Measurements from ENCODE around the gene FKTN.
"Not testable (repeated sequence)": the region's sequence is repeated elsewhere in the genome, so short reads cannot be mapped to it uniquely, and the experiment has no call there.

The FKTN gene

DNA sequence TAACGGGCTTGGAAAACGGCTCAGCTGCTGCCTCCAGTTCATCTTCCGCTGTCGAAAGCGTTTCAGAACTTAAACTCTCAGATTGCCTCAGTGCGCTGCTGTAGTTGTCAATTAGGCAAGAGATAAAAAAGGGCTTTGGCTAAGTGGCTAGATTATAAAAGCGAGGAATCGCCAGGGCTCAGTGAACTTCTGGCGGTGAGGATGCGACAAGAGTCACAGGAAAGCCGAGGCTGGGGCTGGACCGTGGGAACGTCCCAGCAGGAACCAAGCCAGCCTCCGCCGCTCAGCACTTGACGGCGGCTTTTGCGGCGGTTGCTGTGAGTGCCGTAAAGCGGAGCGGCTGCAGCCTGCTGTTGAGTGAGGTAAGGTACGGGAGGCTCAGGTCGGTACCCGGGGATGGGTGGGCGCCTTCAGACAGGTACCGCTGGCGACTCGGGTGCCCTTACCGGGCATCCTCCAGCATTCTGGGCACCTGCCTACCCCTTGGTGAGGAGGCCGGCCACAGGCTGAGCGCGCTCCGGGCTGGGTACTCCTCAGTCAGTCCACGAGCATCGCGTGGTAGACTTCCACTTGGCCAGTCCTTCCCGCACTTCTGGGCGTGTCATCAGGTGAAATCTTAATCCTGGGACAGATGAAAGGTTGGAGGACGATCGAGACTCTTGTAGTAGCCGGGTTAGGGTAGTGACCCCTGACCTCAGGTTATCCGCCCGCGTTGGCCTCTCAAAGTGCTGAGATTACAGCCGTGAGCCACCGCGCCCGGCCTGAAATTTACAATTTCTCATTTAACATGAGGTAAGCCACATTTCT is at the start of gene FKTN:
FKTN (plus strand) TSS at position 328 of the 807 bp plus-strand sequence. CDS start 16,902 bp downstream, outside the sequence.
- DNase-seq, result peak; percentile 49

DNA sequence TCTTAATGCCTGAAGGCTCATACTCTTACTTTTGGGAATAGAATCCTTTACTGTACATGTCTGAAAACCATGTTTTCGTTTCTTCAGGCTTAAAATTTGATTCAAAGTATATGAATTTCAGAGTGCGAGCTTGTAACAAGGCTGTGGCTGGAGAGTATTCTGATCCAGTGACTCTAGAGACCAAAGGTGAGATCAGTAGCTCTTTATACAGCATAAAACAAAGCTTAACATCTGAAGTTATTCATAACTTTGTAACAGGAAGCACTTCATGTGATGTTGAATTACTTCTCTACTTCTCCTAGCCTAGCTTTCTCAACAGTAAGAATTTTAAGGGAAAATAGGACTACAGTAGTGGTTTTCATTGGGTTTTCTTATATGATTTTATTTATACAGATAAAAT is 49.4 kb upstream of the FKTN start:
- no peak for DNase-seq

DNA sequence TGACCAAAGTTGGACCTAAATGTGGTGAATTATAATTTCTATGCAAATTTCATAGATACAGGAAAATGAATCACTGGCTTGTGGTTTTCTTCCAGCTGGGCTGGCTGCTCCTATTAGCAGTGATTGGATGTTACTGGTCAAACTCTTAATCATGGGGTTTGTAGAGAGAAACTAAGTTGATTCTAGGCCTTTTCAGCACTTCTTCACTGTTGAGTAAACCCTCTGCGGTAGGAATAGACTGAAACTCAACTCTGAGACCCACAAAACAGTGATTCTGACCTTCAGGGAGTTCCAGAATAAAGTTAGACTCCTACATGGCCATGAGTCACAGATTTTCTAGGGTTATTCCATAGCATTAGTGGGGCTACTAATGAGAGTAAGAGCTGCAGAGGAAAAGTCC is 47.9 kb upstream of the FKTN start:
- DNase-seq, result no peak

DNA sequence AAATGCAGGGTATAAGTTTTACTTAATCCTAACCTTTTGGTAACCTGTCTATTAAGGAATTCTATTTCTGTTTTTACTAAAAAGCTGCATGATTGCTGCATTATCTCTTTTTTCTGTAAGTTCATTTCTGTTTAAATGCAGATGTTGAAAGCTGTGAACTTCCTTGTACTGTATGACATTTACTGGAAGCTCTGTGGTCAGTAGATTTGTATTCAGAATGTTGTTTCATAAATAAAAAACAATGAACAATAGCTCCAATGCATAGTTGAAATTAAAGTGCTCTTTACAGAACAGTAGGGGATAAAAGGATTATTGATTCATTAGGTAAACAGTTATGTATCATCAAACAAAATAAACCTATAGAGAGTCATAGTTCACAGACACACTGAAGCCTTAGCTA is 46.5 kb upstream of the FKTN start:
- DNase-seq, result no peak

DNA sequence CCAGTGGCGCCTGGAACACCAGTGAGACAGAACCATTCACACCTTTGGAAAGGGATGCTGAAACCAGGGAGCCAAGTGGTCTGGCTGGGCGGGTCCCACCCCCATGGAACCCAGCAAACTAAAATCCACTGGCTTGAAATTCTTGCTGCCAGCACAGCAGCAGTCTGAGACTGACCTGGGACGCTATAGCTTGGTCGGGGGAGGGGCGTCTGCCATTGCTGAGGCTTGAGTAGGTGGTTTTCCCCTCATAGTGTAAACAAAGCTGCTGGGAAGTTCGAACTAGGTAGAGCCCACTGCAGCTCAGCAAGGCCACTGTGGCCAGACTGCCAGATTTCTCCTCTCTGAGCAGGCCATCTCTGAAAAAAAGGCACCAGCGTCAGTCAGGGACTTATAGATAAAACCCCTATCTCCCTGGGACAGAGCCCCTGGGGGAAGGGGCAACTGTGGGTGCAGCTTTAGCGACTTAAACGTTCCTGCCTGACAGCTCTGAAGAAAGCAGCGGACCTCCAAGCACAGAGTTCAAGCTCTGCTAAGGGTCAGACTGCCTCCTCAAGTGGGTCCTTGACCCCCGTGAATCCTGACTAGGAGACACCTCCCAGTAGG is 42.0 kb upstream of the FKTN start:
- DNase-seq, result no peak

DNA sequence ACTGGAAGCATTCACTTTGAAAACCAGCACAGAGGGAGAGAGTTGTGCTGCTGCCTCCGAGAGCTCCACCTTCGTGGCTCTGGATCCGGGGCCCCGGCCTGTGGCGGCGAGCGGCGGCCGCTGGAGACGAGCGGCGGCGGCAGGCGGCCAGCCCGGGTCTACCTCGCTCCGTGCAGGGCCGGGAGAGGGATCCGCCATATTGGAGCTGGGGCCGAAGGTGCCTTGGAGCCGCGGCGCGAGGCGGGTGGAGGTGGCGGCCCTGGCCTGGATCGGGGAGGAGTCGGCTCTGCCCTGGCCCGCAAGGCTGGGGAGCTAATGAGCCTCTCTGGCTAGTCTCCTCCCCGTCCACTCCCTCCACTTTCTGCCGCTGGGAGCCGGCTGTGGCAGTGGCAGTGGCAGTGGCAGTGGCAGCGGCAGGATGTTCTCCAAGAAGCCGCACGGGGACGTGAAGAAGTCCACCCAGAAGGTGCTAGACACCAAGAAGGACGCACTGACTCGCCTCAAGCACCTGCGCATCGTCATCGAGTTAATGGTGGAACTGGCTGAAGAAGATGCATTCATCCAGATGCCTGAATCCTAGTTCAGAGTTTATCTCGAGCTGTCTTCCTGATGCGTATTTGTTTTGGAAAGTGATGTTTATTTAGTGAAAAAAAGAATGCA is 38.1 kb upstream of the FKTN start:
- DNase-seq, result not testable (repeated sequence)

DNA sequence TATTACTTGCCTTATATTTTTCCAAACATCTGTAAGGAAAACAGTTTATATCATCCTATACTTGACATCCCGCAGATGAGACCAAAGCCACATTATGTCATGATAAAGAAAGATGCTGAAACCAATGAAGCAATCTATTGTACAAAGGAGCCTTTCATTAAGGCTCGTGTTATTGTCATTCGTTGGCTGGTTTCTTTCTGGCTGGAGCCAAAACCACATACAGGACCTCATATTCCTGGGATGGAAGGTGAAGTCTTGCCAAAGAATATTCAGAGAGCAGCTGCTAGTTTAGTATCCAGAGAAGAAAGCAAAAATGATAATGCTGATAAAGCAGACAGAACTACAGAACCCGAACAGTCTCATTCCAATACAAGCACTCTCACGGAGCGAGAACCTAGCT is 36.9 kb upstream of the FKTN start:
- not testable (repeated sequence) for DNase-seq

DNA sequence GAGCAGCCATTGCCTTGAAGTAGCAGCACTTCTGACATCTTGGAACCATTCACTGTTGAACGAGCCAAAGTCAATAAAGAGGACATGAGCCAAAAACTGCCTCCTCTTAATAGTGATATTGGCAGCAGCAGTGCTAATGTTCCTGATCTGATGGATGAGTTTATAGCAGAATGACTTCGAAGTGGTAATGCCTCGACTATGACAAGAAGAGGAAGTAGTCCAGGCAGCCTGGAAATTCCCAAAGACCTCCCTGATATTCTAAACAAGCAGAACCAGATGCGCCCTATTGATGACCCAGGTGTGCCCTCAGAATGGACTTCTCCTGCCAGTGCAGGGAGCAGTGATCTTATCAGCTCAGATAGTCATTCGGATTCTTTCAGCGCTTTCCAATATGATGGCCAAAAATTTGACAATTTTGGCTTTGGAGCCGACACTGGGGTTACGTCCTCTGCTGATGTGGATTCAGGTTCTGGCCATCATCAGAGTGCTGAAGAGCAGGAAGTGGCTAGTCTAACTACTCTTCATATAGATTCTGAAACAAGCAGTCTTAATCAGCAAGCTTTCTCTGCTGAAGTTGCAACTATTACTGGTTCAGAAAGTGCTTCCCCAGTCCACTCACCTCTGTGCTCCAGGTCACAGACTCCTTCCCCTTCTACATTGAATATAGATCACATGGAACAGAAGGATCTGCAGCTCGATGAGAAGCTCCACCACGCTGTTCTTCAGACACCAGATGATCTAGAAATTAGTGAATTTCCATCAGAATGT is 35.1 kb upstream of the FKTN start:
- DNase-seq, result not testable (repeated sequence)

DNA sequence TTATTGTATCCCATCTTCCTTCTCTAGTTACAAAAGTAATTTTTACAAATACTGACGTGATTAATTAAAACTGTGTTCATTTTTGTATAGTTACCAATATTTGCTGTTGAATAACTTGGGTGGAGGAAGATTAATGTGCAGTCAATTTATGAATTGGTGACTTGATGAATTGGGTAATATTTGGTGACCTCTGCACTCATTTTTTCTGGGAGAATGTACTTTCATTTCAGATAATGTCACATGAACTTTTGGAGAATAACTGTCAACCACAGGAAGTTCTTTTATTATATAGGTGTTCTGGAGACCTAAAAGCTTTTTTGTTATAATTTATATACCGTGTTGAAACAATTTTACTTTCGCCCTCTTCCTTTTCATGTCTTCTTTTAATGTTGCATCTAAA is 26.4 kb upstream of the FKTN start:
- no peak for DNase-seq

DNA sequence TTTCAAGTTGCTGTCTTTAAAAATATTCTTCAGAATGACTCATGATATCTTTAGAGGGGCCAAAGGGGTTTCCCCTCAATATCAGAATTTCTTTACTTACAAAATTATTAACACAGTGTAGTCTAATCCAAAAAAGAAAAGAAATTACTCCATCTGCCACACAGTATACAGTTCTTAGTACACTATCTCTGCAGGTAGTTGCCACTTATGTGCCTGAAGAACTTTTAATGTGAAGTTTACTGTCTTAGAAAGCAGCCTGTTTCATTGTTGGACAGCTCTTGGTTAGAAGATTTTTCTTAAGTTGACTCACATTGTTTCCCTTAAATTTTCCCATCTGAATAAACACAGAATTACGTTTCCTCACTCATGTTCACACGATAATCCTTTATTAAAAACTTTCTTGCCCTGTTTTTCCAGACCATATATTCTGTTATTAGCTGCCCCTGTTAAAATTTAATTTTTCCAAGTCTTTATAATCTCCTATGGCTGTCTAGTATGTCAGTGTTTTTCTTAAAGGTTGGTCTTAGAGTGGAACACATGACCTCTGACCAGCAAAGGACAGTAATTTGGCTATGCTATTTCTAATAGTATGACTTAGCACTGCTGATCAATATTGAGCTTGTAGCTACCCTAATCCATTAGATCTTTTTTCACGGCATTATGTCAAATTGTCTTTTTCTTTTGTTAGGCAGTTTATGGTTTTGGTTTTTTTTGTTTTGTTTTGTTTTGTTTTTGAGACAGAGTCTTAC is 21.8 kb upstream of the FKTN start:
- DNase-seq, result no peak

DNA sequence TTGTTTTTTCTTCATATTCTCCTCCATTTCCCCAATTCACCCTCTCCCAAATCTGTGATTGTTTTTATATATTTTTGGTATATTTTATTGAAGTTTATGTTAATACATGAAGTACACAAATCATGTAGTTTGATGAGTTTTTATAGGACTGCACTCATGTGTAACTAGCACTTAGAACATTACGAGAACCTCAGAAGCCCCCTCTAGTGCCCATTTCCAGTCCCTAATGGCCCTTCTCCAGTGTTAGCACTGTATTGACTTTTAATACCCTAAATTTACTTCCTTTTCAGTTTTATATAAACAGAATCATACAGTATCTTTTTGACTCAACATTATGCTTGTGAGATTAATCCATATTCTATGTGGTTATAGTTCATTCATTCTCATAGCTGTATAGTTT is 18.5 kb upstream of the FKTN start:
- no peak for DNase-seq

DNA sequence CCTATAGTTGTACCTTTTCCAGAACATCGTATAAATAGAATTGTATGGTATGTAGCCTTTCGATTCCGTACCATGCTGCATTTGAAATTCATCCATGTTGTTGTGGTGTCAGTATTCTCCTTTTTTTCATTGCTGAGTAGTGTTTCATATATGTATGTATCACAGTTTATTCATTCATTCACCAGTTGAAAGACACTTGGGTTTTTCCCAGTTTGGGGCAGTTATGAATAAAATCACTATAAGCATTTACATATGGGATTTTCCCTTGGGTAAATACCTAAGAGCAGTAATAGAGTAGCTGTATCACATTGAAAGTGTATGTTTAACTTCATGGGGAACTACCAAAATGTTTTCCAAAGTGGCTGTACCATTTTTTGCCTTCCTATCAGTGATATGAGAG is 16.1 kb upstream of the FKTN start:
- DNase-seq, result no peak

DNA sequence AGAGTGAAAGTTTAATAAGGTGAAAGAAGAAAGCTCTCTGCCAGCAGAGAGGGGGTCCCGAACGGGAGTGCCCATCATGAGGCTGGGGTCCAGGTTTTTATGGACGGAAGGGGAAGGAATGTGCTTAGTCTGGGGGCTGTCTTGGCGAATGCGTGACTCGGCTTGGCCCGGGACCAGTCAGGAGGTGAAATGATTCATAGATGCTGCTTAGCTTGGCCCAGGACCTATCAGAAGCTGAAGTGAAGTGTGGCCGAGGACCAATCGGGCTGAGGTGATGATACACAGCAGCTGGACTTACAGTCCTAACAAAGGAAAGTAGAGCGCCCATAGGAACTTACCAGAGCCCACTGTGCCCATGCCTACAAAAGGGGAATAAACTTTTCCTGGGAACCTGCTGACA is 3.9 kb upstream of the FKTN start:
- no peak for DNase-seq

DNA sequence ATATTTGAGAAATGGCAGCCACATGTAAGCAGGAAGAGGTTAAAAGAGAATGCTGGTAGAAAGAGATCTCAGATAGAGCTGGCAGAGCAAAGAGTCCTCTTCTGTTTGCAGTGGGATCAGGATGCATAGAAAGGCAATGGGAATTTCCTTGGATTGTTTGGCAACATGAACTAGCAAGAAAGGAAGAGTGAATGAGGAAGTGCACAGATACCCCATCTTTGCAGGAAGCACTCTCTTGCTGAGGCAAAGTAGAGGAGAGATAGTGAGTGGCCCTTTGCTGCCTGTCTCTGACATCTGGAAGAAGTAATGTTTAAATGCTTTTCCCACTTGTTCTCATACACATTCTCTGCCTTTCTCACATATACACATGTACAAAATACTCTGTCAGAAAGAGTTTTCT is 14.5 kb downstream of the FKTN start:
- no peak for DNase-seq

DNA sequence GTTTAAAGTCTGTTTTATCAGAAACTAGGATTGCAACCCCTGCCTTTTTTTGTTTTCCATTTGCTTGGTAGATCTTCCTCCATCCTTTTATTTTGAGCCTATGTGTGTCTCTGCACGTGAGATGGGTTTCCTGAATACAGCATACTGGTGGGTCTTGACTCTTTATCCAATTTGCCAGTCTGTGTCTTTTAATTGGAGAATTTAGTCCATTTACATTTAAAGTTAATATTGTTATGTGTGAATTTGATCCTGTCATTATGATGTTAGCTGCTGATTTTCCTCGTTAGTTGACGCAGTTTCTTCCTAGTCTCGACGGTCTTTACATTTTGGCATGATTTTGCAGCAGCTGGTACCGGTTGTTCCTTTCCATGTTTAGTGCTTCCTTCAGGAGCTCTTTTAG is 22.0 kb downstream of the FKTN start:
- DNase-seq, result not testable (repeated sequence)

DNA sequence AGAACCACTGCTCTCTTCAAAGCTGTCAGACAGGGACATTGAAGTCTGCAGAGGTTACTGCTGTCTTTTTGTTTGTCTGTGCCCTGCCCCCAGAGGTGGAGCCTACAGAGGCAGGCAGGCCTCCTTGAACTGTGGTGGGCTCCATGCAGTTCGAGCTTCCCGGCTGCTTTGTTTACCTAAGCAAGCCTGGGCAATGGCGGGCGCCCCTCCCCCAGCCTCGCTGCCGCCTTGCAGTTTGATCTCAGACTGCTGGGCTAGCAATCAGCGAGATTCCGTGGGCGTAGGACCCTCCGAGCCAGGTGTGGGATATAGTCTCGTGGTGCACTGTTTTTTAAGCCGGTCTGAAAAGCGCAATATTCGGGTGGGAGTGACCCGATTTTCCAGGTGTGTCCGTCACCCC is 23.6 kb downstream of the FKTN start:
- DNase-seq, result not testable (repeated sequence)

DNA sequence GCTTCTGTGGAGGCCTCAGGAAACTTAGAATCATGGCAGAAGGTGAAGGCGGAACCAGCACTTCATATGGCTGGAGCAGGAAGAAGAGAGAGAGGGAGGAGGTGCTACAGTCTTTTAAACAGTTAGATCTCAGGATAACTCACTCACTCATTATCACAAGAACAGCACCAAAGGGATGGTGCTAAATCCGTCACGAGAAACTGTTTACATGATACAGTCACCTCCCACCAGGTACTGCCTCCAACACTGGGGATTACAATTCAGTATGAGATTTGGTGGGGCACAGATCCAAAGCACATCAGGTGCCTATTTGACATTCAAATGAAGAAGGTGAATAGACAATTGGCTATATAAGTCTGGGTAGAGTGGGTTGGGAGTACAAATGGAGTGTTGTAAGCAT is 35.2 kb downstream of the FKTN start:
- DNase-seq, result no peak

DNA sequence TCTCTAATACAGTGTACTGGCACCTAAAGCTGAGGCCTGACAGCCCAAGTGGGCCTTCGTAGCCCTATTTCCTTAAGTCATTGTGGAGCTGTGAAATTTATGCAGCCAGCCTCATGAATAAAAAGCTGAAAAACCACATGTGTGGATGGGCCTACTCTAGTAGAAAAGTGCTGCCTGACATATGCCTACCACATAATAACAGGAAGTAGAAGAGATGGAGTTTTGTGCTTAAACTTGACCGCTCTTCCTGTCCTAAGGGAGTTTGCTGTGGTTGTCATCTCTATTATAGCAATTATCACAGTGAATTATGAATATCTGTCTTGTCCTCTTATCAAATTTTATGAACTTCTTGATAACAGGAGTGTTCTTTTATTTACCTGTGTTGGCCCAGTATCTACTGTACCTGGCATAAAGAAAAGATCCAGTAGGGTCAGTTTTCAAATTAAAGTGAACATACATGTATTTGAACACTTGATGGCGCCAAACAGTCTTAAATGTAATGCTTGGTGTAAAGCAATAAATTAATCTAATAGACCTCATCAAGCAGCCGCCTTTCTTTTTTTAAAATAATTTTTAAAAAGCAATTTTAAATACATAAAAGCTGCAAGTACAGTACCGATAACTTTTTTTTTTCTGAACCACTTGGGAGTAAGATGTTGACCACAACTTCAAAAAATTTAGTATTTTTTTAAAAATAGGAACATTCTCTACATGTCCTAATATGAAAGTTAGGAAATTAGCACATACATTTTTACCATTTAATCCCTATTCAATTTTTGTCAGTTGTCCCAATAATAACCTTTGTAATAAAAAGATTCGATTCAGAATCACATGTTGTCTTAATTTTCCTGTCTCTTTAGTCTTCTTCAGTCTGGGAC is 51.0 kb downstream of the FKTN start:
- DNase-seq, result peak; percentile 27

DNA sequence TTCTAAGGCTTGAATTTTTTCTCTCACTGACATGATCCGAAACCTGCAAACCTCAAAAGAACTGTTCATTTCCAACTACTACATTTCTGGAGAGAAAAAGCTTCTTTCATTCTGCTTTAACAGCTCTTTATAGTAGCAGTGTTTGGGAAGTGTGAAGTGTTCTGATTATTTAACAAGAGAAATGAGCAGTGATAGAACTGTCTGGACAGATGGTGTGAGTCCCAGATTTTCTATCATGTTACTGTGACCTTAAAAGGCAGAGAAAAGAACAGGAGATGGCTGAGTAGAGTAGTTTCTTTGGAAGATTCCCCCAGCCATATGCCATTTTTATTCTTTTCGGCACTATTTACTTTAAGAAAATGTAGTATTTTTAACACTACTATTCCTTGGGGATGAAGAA is 63.1 kb downstream of the FKTN start:
- peak; percentile 75 for DNase-seq

DNA sequence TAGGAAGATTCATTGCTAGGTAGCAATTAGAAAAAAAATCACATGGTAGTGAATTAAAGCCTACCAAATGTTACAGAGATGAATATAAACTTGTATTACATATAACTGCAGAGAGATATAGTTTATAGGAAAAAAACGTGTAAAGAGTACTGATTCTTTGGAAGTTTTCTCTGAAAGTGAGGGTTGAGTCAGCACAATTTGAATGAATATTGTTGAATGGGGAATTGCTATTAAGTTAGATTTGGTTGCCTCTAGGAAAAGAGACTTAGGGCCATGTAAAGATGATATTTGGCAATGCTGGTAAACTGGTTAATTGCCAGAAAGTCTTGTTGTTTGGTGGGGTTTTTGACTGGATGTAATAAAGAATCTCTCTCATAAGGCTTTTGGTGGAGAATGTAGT is 67.2 kb downstream of the FKTN start:
- DNase-seq, result no peak

DNA sequence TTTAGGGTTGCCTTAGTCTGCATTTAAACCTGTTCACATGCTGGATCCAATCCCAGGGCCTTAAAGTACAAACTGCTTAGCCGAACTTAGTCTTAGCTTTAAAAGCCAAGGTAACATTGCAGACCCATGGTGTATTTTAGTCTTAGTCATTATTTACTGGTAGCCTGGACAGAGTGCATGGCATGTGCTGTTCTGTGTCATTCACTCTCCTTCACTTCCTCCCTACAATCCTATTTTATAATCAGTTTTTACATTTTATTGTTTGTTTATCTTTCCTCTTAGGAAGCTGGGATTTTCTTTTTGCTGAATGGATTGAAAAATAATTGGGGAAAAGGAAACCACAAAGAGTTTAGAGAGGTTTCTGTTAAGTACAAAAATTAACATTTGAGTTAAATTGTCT is 74.9 kb downstream of the FKTN start:
- no peak for DNase-seq

DNA sequence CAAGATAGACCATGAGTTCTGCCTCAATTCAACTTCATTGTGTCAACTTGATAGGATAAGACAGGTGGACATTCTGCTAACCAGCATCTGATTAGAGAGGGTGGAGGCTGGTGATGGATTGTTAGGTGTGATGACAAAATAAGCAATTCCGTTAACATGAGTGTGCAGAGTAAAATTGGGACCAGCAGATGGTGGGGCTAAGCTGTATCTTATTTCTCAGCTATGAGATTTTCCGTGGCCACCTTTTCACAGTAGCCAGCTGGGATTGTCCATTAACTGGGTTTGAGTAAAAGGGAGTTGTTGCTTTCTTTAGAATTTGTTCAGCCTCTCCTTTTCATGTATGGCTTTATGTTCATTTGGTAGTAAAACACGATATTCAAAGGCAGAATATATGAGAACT is 75.5 kb downstream of the FKTN start:
- DNase-seq, result peak; percentile 97
